Ramos (cell line): ENCODE results near the gene NSD1.

Experiments used
- in situ Hi-C: fragments of 300-500 bp; cut with MboI; formaldehyde crosslinking; loops from one replicate; pipeline ENCODE4 v1.14.3; 2022; ENCODE audit warnings: low sequenced_read_pairs; ENCODE audit not compliant: unreplicated experiment

NSD1 gene

GRCh38 chr5:177314376-177315342 lies 181.1 kb downstream of the NSD1 start:
- in situ Hi-C loops, result loop anchor here (5.0 kb wide), 2 partner anchors 143 to 197 kb away; no protein-coding TSS in a partner anchor

DNA sequence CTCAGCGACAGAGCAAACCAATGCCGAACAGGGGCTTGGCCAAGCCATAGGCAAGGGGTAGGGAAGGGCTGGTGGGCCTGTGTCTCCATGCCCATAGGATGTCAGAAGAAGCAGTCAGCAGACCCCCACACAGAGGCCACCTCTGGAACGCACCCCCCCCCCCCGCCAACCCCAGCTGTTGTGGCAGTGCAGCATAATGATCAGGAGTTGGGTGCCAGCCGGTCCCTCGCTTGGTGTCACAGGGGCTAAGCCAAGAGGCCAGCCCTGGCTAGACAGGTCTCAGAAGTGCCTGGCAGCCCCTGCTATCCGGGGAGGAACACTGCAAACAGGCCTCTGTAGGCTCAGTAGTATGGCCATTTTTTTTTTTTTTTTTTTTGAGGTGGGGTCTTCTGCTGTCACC lies 181.8 kb downstream of the NSD1 start:
- in situ Hi-C loops, result no loop called here

DNA sequence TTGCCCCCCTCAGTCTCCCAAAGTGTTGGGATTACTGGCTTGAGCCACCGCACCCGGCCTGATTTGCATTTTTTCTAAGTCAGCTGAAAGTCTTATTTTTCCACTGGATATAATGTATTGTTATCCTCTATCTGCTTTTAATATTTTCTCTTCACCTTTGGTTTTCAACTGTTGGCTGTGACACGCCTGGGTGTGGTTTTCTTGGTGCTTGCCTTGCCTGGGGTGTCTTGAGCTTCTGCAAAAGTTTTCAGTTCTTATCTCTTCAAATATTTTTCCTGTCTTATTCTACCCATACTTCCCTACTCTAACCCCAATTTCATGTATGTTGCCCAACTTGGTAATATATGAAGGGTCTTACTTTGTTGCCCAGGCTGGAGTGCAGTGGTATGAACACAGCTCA lies 182.4 kb downstream of the NSD1 start:
- in situ Hi-C loops, result no loop called here

- in situ Hi-C loops, result no loop called here
Measured at GRCh38 chr5:177317959-177318377, 184.4 kb downstream of the NSD1 start.

GRCh38 chr5:177319913-177320588 lies 186.5 kb downstream of the NSD1 start:
- in situ Hi-C loops, result no loop called here

DNA sequence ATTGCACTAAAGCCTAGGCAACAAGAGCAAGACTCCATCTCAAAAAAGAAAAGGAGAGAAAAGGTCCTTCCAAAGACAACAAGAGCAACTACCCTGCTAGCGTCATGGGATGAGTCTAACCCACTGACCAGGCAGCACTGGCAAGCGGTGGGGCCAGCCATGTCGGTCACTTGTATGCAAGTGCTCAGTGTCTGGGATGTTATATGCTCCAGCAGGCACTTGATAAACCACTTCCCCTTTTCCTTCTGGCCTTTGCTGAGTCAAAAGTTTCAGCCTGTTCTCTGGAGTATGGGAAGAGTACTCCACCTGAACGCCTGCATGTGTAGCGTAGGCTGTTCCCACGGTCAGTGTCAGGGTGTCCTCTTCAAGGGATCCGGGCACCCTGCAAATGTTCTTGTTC lies 187.3 kb downstream of the NSD1 start:
- in situ Hi-C loops, result no loop called here

DNA sequence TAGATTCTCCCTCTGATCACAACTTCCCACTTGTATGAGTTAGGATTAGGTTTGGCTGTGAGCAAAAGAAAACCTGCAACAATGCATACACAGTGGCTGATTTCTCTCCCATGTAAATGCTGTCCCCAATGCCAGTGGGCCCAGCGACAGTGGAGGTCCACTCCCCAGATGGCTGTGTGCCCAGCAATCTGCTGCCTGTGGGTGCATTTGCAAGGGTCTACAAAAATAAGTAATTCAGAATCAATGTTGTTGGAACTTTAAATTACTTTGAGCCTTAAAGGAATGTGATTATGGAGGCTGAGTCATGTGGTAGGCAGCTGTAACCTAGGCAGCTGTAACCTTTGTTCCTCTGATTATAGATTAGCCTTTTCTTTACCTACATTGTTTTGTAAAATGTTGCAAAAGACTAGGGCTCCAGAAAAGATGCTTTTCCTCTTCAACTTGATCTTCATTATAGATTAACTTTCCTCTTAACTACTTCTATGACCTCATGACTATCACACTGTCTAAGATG lies 192.4 kb downstream of the NSD1 start:
- in situ Hi-C loops, result no loop called here

DNA sequence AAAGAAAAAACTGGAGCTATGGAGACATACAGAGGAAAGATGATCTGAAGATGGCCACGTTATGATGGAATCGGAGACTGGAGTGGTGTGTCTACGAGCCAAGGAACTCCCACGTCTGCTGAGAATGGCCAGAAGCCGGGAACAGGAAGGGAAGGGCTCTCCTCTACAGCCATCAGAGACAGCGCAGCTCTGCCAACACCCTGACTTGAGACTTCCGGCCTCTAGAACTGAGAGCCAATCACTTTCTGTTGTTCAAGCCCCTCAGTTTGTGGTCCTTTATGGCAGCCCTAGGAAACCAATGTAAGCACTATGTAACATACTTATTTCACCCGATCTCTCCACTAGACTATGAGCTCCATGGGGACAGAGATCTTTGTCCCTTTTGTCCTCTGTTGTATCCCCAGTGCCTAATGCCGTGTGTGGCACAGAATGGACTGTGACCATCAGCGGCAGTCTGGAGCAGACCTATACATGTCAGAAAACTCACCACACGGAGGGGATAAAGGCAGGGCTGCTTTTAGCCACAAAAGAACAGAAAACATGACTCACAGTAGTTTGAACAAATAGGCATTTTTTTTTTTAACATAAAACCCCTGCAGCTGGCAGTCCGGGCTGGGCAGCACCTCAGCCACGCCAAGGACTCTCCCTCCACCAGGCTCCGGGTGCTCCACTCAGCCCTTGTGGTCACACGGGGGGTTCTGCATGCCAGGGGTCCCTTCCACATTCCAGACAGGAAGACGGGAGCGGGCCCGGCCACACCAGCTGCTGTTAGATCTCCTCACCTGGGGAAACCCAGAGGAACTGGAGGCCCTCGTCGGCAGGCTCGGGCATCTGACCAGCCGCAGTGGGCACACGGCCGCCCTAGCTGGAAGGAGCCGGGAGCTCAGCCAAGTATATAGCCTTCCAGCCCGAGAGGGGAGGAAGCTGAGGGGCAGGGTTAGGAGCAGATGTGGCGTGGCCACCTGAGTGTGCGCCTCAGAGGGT lies 194.3 kb downstream of the NSD1 start:
- in situ Hi-C loops, result no loop called here

- in situ Hi-C loops, result no loop called here
Measured at GRCh38 chr5:177328545-177329231, 195.1 kb downstream of the NSD1 start.

DNA sequence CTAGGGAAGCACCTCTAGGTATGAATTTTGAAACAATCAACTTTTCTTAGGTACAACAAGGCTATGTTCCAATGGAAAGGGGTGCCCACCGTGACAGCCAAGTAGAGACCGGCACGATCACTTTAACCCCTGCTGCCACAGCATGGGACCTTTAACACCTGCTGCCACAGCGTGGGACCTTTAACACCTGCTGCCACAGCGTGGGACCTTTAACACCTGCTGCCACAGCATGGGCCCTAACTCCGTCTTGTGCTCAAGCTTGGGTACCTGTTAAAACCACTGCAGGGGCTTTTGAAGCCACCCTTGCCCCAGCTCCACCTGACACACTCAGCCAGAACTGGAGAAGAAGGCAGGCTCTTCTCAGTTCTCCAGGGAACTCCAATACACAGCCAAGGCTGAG lies 196.3 kb downstream of the NSD1 start:
- in situ Hi-C loops, result no loop called here

DNA sequence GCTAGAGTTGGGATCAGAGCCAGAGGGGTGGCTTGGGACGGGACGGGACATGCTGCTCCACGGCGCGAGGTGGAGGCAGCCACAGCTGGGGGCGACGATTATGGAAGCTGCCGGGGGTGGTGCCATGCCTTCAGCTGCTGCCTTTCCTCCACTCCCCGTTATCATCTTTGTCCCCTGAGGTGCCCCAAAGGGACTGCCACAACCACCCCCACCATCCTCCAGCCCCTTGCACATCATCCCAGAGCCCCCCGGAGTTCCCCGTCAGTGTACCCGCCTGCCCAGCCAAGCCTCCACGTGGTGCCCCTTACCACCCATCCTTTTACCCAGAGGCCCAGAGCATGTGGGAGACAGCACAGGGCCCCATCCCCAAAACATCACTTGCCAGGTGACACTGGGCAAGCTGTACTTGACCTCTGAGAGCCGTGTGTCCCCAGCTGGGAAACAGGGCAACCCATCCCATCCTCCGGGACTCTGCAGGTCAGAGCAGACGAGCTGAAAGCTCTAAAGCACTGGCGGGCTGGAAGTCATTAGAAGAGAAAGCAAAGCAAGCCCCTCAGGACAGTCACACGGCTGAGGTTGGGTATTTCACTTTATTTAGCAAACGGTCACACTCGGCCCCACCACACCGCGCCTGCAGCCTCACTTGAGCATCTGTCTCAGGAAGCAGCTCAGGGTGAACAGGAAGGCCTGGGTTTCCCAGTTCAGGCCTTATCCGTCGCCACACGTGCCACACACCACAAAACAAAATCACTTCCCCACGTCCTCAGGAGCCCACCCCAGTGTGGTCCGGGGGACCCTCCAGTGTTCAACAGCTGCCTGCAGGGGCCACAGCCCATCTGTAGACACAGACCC lies 197.6 kb downstream of the NSD1 start:
- in situ Hi-C loops, result no loop called here

DNA sequence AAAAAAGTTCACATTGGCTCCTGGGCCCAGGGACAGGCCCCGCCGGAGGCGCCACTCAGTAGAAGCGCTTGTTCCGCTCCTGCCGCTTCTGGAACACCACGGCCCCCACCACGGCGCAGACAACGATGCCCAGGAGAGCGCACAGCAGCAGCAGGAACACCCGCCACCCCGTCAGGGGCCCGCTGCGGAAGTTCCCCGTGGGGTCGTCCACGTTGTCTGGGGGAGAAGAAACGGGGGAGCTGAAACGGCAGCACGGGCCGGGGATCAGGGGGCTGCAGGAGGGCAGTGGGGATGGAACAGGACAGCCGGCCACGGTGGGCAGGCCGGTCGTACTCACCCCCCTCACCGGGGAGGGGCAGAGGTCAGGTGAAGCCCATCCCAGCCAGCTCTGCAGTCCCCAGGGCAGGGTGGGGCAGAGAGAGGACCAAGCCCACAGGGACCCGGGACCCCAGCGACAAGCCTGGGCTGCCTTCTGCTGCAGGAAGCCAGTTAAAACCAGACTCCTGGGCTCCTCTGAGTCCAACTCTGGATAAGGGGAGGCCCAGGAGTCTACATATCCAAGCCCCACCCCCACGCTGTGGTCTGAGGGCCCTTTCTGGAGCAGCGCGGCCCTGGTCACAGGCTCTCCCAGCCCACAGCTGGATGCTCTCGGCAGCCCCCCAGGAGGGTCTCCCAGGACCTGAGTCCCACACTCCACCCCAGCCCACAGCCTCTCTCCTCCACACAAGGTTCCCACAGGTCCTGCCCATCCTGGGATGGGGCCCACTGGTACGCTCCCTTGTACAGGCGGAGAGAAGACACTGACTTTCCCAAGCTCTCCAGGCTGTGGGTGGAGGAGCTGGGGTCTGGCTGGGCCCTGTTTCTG lies 198.7 kb downstream of the NSD1 start:
- in situ Hi-C loops, result no loop called here

- in situ Hi-C loops, result no loop called here
Measured at GRCh38 chr5:177332896-177333260, 199.3 kb downstream of the NSD1 start.

GRCh38 chr5:177333420-177334154 lies 200.0 kb downstream of the NSD1 start:
- in situ Hi-C loops, result no loop called here

DNA sequence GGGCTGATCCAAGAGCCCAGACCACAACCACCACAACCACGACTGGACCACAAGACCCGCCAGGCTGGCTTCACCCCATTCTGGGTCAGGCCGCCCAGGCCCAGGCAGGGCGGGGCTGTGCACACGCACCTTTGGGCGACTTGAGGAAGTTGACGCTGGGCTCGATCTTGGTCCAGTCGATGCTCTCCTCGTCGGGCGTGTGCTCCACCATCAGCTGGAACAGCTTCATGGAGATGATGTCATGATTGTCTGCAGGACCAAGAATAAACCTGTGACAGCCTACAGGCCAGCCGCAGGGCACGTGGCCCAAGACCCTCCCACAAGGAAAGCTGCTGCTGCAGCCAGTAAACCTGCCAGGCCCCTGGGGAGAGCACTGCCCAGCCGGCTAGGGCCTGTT lies 200.6 kb downstream of the NSD1 start:
- in situ Hi-C loops, result no loop called here

DNA sequence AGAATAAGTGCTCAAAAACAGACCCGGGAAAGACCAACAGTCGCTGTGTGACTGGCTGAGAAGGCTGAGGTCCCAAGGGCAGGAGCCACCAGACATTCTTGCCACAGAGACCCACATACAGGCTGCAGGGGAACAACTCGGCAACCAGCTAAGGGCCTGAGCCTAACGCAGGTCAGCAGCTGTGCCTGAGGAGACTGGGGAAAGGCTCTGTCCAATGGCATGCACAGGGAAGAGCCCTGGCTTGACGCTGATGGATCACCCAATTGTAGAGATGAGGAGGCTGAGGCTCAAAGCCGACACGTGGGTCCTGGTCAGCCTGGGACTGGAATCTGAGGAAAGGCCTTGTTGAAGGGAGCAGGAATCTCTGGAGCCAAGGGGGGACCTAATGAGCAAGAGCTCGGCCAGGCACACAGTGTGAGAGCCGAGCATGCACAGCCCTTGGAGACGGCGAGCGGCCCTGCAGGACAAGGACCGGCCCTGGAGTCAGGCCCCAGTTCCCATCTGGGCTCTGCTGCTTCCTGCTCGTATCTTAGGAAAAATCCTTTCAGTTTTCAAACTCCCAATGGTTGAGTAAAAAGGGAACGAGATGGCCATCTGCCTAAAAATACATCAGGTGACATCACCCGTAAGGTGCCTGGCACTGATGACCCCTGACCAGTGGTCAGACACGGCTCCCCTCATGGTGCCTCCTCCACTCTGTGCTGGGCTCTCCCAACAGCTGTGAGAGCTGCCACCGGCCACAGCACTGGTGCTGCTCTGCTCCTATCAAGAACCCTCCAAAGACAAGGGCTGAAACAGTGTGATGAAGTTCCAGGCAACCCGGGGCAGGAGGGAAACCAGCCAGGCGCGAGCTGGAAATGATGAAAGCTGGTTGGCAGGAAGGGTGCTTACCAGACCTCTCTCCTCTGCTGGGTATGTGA lies 201.5 kb downstream of the NSD1 start:
- in situ Hi-C loops, result no loop called here
